ENCODE results near the gene KDM2B.
"Not testable (repeated sequence)": the region's sequence is repeated elsewhere in the genome, so short reads cannot be mapped to it uniquely, and the experiment has no call there.

The KDM2B gene

GRCh38 chr12:121602766-121603165, 21.9 kb upstream of the KDM2B start:
- TF ChIP-seq CTCF (IDR thresholded peaks at IDR 0.05; ENCODE audit: extremely low read depth, missing control alignments): no peak
- DNase-seq (ENCODE audit: low spot score): no peak

GRCh38 chr12:121600702-121601336, 20.0 kb upstream of the KDM2B start:
- TF ChIP-seq CTCF (IDR thresholded peaks at IDR 0.05; ENCODE audit: extremely low read depth, missing control alignments): no peak
- no peak for DNase-seq (ENCODE audit: low spot score)

GRCh38 chr12:121596526-121596925, 15.7 kb upstream of the KDM2B start:
- no peak for TF ChIP-seq CTCF (IDR thresholded peaks at IDR 0.05; ENCODE audit: extremely low read depth, missing control alignments)
- no peak for DNase-seq (ENCODE audit: low spot score)

- no peak for TF ChIP-seq CTCF (IDR thresholded peaks at IDR 0.05; ENCODE audit: extremely low read depth, missing control alignments)
- DNase-seq (ENCODE audit: low spot score): no peak
Observed at GRCh38 chr12:121595520-121595919, 14.7 kb upstream of the KDM2B start.

- DNase-seq (ENCODE audit: low spot score): no peak
- no peak for TF ChIP-seq CTCF (IDR thresholded peaks at IDR 0.05; ENCODE audit: extremely low read depth, missing control alignments)
Observed at GRCh38 chr12:121592320-121592719, 11.5 kb upstream of the KDM2B start.

GRCh38 chr12:121590476-121591143, 9.8 kb upstream of the KDM2B start:
- TF ChIP-seq CTCF (IDR thresholded peaks at IDR 0.05; ENCODE audit: extremely low read depth, missing control alignments): no peak
- DNase-seq (ENCODE audit: low spot score): peak; percentile 80

- not testable (repeated sequence) for DNase-seq (ENCODE audit: low spot score)
Observed at GRCh38 chr12:121584885-121585284, 4.1 kb upstream of the KDM2B start.

GRCh38 chr12:121583334-121583661, 2.5 kb upstream of the KDM2B start:
- not testable (repeated sequence) for DNase-seq (ENCODE audit: low spot score)

All from GM20000 (cell line).